Hematopoietic multipotent progenitor cell treated with erythropoietin and hydrocortisone succinate and interleukin-3 and kit ligand, for 4 days (in vitro differentiated cells): Measurements from ENCODE around the gene FBXO28.
"Not testable (repeated sequence)": the region's sequence is repeated elsewhere in the genome, so short reads cannot be mapped to it uniquely, and the experiment has no call there.

Experiments
- DNase-seq: peaks from one replicate; pipeline ENCODE4 v3.0.0-alpha.2; 2015

The FBXO28 gene

DNA sequence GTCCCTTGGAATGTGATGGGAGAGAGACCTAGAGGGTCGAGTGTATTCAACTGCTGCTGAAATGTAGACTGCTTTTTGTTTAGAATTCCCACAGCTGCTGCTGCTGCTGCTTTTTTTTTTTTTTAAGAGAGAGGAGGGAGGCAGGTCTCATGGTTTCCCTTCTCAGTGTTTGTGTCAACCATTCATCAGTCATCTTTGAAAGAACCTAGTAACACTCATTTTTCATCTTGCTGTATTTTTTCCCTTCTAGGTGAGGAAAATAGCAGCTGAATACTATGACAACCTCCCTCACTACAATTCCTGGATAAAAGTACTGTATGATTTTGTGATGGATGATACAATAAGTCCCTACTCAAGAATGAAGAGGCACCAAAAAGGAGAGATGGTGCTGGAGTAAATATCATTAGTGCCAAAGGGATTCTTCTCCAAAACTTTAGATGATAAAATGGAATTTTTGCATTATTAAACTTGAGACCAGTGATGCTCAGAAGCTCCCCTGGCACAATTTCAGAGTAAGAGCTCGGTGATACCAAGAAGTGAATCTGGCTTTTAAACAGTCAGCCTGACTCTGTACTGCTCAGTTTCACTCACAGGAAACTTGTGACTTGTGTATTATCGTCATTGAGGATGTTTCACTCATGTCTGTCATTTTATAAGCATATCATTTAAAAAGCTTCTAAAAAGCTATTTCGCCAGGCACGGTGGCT lies 78.3 kb downstream of the FBXO28 start:
- no peak for DNase-seq

DNA sequence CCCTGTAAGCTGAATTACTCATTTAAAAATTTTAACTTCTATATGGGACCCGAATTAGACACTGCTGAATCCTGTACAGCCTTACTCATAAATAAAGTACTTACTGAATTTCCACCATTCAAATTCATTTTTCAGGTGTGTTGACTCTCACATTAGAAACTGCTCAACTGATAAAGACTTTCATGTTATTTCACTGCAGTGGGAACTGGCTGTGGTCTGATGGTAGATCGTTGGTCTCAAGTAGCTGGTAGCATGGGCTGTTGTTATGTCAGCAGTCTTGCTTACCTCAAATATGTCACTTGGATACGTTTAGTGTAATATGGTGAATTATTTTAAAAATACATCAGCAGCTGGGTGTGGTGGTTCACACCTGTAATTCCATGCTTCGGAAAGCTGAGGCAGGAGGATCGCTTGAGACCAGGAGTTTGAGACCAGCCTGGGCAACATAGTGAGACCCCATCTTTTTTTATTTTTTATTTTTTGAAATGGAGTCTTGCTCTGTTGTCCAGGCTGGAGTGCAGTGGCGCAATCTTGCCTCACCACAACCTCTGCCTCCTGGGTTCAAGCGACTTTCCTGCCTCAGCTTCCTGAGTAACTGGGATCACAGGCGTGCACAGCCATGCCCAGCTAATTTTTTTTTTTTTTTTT lies 79.5 kb downstream of the FBXO28 start:
- DNase-seq: no peak

GRCh38 chr1:224196813-224197600 lies 83.1 kb downstream of the FBXO28 start:
- no peak for DNase-seq

DNA sequence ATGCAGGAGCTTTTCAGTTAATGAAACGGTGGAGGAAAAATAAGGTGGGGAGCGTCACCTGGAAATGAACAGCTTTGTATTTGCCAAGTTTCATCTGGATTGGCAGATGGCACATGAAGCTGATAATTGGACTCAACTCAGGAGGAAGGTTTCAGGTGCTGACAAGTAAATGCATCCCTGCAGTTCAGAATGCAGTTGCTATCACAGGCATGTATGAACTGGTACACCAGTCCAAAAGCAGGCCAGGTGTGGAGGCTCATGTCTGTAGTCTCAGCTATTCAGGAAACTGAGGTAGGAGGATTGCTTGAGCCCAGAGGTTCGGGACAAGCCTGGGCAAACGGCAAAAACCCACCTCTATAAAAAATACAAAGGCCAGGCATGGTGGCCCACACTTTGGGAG lies 84.7 kb downstream of the FBXO28 start:
- no peak for DNase-seq

GRCh38 chr1:224199679-224200078 lies 85.8 kb downstream of the FBXO28 start:
- no peak for DNase-seq

DNA sequence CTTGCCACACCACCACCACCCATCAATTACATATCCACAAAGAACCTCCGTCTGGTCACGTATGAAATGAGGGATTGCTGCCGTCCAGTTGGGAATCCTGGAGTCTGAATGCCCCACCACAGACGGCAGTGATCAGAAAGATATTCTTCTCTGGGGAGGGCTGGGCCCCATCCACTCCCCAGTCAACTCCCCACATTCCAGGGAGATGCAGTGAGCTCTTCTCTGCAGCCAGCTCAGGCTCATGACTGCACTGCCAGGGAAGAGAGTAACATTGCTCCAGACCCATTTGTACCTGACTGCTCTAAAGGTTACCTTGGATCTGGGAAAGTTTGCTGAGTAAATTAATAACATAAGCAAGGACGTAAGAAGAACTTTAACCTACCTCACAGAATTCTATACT lies 87.5 kb downstream of the FBXO28 start:
- no peak for DNase-seq

DNA sequence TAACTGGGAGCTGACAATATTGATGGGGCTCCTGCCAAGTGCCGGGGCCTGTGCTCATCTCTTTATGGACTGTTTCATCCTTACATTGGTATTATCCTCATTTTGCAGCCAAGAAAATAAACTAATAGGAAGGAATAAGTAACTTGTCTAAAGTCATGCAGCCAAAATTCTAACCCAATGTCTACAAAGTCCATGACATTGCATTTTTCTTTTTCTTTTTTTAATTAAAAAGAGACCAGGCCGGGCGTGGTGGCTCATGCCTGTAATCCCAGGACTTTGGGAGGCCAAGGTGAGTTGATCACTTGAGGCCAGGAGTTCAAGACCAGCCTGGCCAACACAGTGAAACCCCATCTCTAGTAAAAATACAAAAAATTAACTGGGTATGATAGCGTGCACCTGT lies 87.9 kb downstream of the FBXO28 start:
- no peak for DNase-seq

- peak; percentile 14 for DNase-seq
Measured at GRCh38 chr1:224203243-224204016, 89.5 kb downstream of the FBXO28 start.

GRCh38 chr1:224205438-224205840 lies 91.5 kb downstream of the FBXO28 start:
- peak; percentile 70 for DNase-seq

DNA sequence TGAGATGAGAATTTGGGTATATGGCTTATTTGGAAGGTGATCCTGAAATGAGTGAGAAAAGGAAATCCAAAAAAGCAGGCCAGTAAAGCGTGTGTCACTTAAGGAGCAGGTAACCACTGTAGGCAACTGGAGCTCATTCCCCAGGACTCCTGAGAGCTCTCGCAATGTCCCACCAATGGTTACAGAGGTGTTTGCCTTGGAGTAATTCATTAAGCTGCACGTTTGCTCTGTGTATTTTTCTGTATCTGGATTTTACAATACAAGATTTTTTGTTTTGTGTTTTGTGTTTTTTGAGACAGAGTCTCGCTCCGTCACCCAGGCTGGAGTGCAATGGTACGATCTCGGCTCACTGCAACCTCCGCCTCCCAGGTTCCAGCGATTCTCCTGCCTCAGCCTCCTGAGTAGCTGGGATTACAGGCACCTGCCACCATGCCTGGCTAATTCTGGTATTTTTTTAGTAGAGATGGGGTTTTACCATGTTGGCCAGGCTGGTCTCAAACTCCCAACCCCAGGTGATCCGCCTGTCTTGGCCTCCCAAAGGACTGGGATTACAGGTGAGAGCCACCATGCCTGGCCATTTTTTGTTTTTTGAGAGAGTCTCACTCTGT lies 92.1 kb downstream of the FBXO28 start:
- DNase-seq: not testable (repeated sequence)

- DNase-seq: peak; percentile 67
Measured at GRCh38 chr1:224211206-224211962, 97.5 kb downstream of the FBXO28 start.
